Measurements from ENCODE around the gene LPP.
A peak's percentile ranks its signal among the peaks of the same experiment; 100 is the strongest.

The LPP gene

GRCh38 chr3:188135271-188135670, 18.7 kb upstream of the LPP start:
- no peak for DNase-seq (ENCODE audit: low read depth in 2 of 2)

- DNase-seq (ENCODE audit: low read depth in 2 of 2), result no peak
Observed at GRCh38 chr3:188137051-188137450, 16.9 kb upstream of the LPP start.

GRCh38 chr3:188139466-188139865, 14.5 kb upstream of the LPP start:
- no peak for DNase-seq (ENCODE audit: low read depth in 2 of 2)

GRCh38 chr3:188146219-188146618, 7.7 kb upstream of the LPP start:
- no peak for DNase-seq (ENCODE audit: low read depth in 2 of 2)

- no peak for DNase-seq (ENCODE audit: low read depth in 2 of 2)
Observed at GRCh38 chr3:188147782-188148181, 6.2 kb upstream of the LPP start.

GRCh38 chr3:188148318-188148717, 5.6 kb upstream of the LPP start:
- no peak for DNase-seq (ENCODE audit: low read depth in 2 of 2)

GRCh38 chr3:188149587-188149986, 4.4 kb upstream of the LPP start:
- DNase-seq (ENCODE audit: low read depth in 2 of 2), result no peak

- no peak for DNase-seq (ENCODE audit: low read depth in 2 of 2)
Observed at GRCh38 chr3:188150982-188151381, 3.0 kb upstream of the LPP start.

GRCh38 chr3:188151438-188151837, 2.5 kb upstream of the LPP start:
- DNase-seq (ENCODE audit: low read depth in 2 of 2), result no peak

GRCh38 chr3:188152660-188153436, 1.1 kb upstream of the LPP start:
- no peak for DNase-seq (ENCODE audit: low read depth in 2 of 2)

- peak in 1 of 2 donors; percentile 26 for DNase-seq (ENCODE audit: low read depth in 2 of 2)
Observed at GRCh38 chr3:188153437-188154013, 432 bp upstream of the LPP start.

GRCh38 chr3:188154809-188155574, 1.0 kb downstream of the LPP start:
- no peak for DNase-seq (ENCODE audit: low read depth in 2 of 2)

GRCh38 chr3:188156056-188156455, 2.1 kb downstream of the LPP start:
- peak in 1 of 2 donors; percentile 21 for DNase-seq (ENCODE audit: low read depth in 2 of 2)

GRCh38 chr3:188157407-188157806, 3.5 kb downstream of the LPP start:
- no peak for DNase-seq (ENCODE audit: low read depth in 2 of 2)

- DNase-seq (ENCODE audit: low read depth in 2 of 2), result no peak
Observed at GRCh38 chr3:188157971-188158370, 4.0 kb downstream of the LPP start.

- no peak for DNase-seq (ENCODE audit: low read depth in 2 of 2)
Observed at GRCh38 chr3:188158731-188159310, 4.9 kb downstream of the LPP start.

GRCh38 chr3:188160751-188161150, 6.8 kb downstream of the LPP start:
- DNase-seq (ENCODE audit: low read depth in 2 of 2), result no peak

- DNase-seq (ENCODE audit: low read depth in 2 of 2), result no peak
Observed at GRCh38 chr3:188164248-188164687, 10.3 kb downstream of the LPP start.

- DNase-seq (ENCODE audit: low read depth in 2 of 2), result peak in 1 of 2 donors; percentile 21
Observed at GRCh38 chr3:188165596-188165995, 11.6 kb downstream of the LPP start.

GRCh38 chr3:188166441-188166840, 12.5 kb downstream of the LPP start:
- no peak for DNase-seq (ENCODE audit: low read depth in 2 of 2)

GRCh38 chr3:188168186-188168585, 14.2 kb downstream of the LPP start:
- no peak for DNase-seq (ENCODE audit: low read depth in 2 of 2)

- no peak for DNase-seq (ENCODE audit: low read depth in 2 of 2)
Observed at GRCh38 chr3:188168648-188169047, 14.7 kb downstream of the LPP start.
